NCI-H2107 treated with DMSO at 0.1 percent for 48 hours (cell line): ENCODE results near the gene PLCE1.

Experiments
- DNase-seq: peaks from one replicate; lab custom pipeline; 2025; ENCODE audit not compliant: unreplicated experiment; lab: John Stamatoyannopoulos, UW

The PLCE1 gene

GRCh38 chr10:94016727-94017714 is 23.3 kb downstream of the PLCE1 start:
- DNase-seq: no peak

GRCh38 chr10:94018107-94018506 is 24.4 kb downstream of the PLCE1 start:
- DNase-seq: no peak

- DNase-seq: no peak
Measured at GRCh38 chr10:94023906-94024305, 30.2 kb downstream of the PLCE1 start.

GRCh38 chr10:94024407-94024806 is 30.7 kb downstream of the PLCE1 start:
- no peak for DNase-seq

- DNase-seq: no peak
Measured at GRCh38 chr10:94025806-94026205, 32.1 kb downstream of the PLCE1 start.

- DNase-seq: no peak
Measured at GRCh38 chr10:94027197-94027596, 33.5 kb downstream of the PLCE1 start.

- no peak for DNase-seq
Measured at GRCh38 chr10:94029955-94030354, 36.2 kb downstream of the PLCE1 start.

GRCh38 chr10:94035982-94036765 is 42.4 kb downstream of the PLCE1 start:
- DNase-seq: no peak

GRCh38 chr10:94036766-94037033 is 43.0 kb downstream of the PLCE1 start:
- no peak for DNase-seq

- DNase-seq: no peak
Measured at GRCh38 chr10:94037286-94037685, 43.6 kb downstream of the PLCE1 start.

GRCh38 chr10:94038024-94038423 is 44.3 kb downstream of the PLCE1 start:
- DNase-seq: no peak

GRCh38 chr10:94041206-94041605 is 47.5 kb downstream of the PLCE1 start:
- no peak for DNase-seq

- no peak for DNase-seq
Measured at GRCh38 chr10:94042001-94042833, 48.5 kb downstream of the PLCE1 start.

GRCh38 chr10:94042834-94043175 is 49.1 kb downstream of the PLCE1 start:
- DNase-seq: no peak
